ENCODE measurements around the gene SBF2. TPM values are rescaled to one million over a fixed set of nuclear protein-coding genes. Genes with fewer than 3 reads are reported as not detected.
"Not testable (repeated sequence)": the region's sequence is repeated elsewhere in the genome, so short reads cannot be mapped to it uniquely, and the experiment has no call there.

Gene SBF2
- total RNA-seq, 1 donor from 2014 or later: 44.9 TPM

DNA sequence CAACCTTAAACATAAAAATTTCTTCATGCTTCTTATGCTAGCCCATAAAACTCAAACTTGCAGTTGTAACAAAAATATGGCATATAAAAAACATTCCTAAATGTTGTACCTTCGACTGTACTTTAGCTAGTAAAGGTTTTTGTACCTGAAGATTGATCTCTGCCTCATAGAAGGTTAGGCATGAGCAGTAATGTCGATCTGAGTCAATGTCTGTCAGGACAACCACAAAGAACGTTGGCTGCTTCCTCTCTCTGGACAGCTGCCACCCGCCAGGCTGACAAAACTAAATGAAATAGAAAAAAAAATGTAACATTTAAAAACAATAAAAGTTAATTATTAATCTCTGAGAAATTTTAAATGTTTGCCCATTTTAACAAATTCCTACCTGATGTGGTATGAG is 251.3 kb downstream of the SBF2 start:
- DNase-seq (ENCODE audit: low spot score, unreplicated experiment): no peak
- TF ChIP-seq, protein P1, sequence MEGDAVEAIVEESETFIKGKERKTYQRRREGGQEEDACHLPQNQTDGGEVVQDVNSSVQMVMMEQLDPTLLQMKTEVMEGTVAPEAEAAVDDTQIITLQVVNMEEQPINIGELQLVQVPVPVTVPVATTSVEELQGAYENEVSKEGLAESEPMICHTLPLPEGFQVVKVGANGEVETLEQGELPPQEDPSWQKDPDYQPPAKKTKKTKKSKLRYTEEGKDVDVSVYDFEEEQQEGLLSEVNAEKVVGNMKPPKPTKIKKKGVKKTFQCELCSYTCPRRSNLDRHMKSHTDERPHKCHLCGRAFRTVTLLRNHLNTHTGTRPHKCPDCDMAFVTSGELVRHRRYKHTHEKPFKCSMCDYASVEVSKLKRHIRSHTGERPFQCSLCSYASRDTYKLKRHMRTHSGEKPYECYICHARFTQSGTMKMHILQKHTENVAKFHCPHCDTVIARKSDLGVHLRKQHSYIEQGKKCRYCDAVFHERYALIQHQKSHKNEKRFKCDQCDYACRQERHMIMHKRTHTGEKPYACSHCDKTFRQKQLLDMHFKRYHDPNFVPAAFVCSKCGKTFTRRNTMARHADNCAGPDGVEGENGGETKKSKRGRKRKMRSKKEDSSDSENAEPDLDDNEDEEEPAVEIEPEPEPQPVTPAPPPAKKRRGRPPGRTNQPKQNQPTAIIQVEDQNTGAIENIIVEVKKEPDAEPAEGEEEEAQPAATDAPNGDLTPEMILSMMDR (IDR thresholded peaks at IDR 0.05; ENCODE audit: unreplicated experiment): no peak
- no peaks in the 10 kb centered on the region for H3K27me3 Mint-ChIP-seq
- peaks cover 11% of the 10 kb centered on the region for H3K4me1 Mint-ChIP-seq (ENCODE audit: low read depth)
- H3K36me3 Mint-ChIP-seq (ENCODE audit: insufficient read depth): peaks cover 21% of the 10 kb centered on the region
- no peak overlapping the region for H3K4me3 Mint-ChIP-seq (ENCODE audit: low read depth)
- H3K9me3 Mint-ChIP-seq (ENCODE audit: low read depth): peaks cover 14% of the 10 kb centered on the region
- H3K27ac Mint-ChIP-seq: no peak overlapping the region

DNA sequence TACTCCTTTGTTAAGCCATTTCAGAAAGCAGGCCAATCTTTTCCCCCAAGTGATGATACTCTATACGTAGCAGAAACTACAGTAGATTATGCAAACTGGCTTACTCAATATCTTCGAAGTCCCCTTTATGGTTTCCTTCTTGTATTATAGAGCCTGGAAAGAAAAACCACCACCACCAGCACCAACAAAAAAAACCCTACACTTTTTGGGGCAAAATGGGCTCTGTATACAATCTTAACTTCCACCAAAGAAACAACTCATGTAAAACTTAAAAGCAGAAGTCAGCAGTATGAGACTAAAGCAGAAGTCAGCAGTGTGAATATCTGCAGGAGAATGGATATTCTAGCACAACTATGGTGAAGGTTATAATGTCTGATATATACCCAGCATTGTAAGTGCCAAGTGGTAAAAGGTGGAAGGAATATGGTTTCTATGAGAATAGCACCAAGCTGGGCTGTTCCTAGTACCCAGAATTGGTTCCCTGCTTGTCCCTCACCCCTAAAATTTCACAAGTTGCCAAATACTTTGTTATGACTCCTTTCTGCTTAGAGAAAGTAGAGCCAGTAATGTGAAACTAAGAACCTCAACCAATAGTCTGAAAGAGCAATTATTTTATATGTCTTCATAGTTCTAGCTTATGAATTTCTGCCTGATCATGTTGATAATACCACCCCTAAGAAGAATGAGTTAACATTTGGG is 252.1 kb downstream of the SBF2 start:
- H3K4me1 Mint-ChIP-seq (ENCODE audit: low read depth): peaks cover 11% of the 10 kb centered on the region
- peaks cover 8% of the 10 kb centered on the region for H3K9me3 Mint-ChIP-seq (ENCODE audit: low read depth)
- DNase-seq (ENCODE audit: low spot score, unreplicated experiment): no peak
- H3K4me3 Mint-ChIP-seq (ENCODE audit: low read depth): no peak overlapping the region
- TF ChIP-seq, protein P1 (IDR thresholded peaks at IDR 0.05; ENCODE audit: unreplicated experiment): no peak
- peaks cover 21% of the 10 kb centered on the region for H3K36me3 Mint-ChIP-seq (ENCODE audit: insufficient read depth)
- peak overlapping the region; percentile 56 for H3K27ac Mint-ChIP-seq
- H3K27me3 Mint-ChIP-seq: no peaks in the 10 kb centered on the region

DNA sequence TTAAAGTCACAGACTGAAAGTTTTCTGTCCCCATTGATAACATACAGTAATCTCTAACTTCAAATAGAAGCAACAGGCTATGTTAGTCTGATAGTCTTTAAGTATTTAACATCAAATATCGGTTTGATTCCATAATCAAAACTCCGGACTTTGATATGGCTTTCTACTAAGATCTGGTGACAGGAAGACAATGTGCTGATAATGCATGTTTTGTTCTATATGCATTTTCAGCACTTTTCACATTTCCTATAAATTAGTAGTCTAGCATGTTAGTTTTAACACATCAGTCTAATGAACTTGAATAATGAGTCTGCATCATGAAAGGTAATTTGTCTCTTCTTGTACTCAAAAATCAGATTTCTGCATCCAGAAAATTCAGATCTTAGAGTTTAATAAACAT is 252.7 kb downstream of the SBF2 start:
- no peak overlapping the region for H3K4me3 Mint-ChIP-seq (ENCODE audit: low read depth)
- no peak overlapping the region for H3K27ac Mint-ChIP-seq
- TF ChIP-seq, protein P1 (IDR thresholded peaks at IDR 0.05; ENCODE audit: unreplicated experiment): no peak
- peaks cover 11% of the 10 kb centered on the region for H3K4me1 Mint-ChIP-seq (ENCODE audit: low read depth)
- no peaks in the 10 kb centered on the region for H3K27me3 Mint-ChIP-seq
- H3K9me3 Mint-ChIP-seq (ENCODE audit: low read depth): peaks cover 5% of the 10 kb centered on the region
- peaks cover 19% of the 10 kb centered on the region for H3K36me3 Mint-ChIP-seq (ENCODE audit: insufficient read depth)
- no peak for DNase-seq (ENCODE audit: low spot score, unreplicated experiment)

DNA sequence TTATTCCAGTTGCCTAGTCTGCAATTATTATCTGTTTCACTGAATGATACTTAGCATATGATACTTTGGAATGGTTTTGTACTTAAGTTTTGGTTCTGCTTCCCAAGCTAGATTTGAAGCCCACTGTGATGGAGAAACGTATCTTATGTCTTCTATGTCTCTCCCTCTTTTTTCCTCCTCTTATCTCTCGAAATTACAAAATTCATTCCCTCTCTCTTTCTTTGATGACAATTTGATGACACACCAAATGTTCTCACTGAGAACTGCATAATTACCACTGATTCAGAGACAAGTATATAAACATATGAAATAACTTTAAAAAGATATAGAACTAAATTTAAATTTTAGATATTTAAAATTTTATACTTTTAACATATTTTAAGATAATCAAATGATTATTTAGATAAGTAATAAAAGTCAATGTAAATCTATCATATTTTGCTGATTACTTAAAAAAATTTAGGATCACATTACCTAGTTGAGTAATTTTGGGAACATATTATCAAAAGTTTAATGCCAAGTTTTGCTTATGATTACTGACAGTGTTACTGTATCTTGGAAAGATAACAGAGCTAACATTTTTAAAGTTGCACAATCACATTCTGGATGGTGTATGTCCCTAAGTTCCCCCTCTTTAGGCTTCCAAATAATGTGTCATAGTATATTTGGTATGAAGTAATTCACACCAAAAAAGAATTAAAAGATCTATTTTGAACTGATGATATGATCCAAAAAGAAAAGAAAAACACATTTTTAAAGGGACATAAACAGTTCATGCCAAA is 255.3 kb downstream of the SBF2 start:
- TF ChIP-seq, protein P1 (IDR thresholded peaks at IDR 0.05; ENCODE audit: unreplicated experiment): no peak
- Mint-ChIP-seq H3K36me3 (ENCODE audit: insufficient read depth) (peaks cover 12% of the 10 kb centered on the region), H3K27ac (no peak overlapping the region), H3K27me3 (no peaks in the 10 kb centered on the region), H3K4me1 (ENCODE audit: low read depth) (peaks cover 11% of the 10 kb centered on the region), H3K4me3 (ENCODE audit: low read depth) (no peak overlapping the region), H3K9me3 (ENCODE audit: low read depth) (no peaks in the 10 kb centered on the region)
- DNase-seq (ENCODE audit: low spot score, unreplicated experiment): no peak

DNA sequence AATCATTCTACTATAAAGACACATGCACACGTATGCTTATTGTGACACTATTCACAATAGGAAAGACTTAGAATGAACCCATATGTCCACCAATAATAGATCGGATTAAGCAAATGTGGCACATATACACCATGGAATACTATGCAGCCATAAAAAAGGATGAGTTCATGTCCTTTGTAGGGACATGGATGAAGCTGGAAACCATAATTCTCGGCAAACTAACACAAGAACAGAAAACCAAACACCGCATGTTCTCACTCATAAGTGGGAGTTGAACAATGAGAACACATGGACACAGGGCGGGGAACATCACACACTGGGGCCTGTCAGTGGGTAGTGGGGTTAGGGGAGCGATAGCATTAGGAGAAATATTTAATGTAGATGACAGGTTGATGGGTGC is 258.1 kb downstream of the SBF2 start:
- H3K4me3 Mint-ChIP-seq (ENCODE audit: low read depth); H3K4me1 Mint-ChIP-seq (ENCODE audit: low read depth); H3K27ac Mint-ChIP-seq; H3K27me3 Mint-ChIP-seq; DNase-seq (ENCODE audit: low spot score, unreplicated experiment); H3K9me3 Mint-ChIP-seq (ENCODE audit: low read depth); H3K36me3 Mint-ChIP-seq (ENCODE audit: insufficient read depth): not testable (repeated sequence)
